ENCODE results near the gene ACTR10. TPM values are rescaled to one million over a fixed set of nuclear protein-coding genes. Genes with fewer than 3 reads are reported as not detected.

The ACTR10 gene
- total and polyA plus RNA-seq, 2 donors (not counting 1 experiment from before 2014, with no cell fraction given): 28.7 to 40.6 TPM

- peaks cover 15 to 17% of the 10 kb centered on the region in 2 donors for H3K4me1 ChIP-seq (ENCODE audit: control insufficient read depth in 2 of 2, insufficient read depth in 2 of 2, low read length in 2 of 2)
- no peak for TF ChIP-seq EZH2 (IDR thresholded peaks at IDR 0.05; ENCODE audit: borderline replicate concordance, insufficient read depth, low read depth, low read length, poor library complexity, severe bottlenecking)
- TF ChIP-seq, protein P1, sequence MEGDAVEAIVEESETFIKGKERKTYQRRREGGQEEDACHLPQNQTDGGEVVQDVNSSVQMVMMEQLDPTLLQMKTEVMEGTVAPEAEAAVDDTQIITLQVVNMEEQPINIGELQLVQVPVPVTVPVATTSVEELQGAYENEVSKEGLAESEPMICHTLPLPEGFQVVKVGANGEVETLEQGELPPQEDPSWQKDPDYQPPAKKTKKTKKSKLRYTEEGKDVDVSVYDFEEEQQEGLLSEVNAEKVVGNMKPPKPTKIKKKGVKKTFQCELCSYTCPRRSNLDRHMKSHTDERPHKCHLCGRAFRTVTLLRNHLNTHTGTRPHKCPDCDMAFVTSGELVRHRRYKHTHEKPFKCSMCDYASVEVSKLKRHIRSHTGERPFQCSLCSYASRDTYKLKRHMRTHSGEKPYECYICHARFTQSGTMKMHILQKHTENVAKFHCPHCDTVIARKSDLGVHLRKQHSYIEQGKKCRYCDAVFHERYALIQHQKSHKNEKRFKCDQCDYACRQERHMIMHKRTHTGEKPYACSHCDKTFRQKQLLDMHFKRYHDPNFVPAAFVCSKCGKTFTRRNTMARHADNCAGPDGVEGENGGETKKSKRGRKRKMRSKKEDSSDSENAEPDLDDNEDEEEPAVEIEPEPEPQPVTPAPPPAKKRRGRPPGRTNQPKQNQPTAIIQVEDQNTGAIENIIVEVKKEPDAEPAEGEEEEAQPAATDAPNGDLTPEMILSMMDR (IDR thresholded peaks at IDR 0.05): no peak
- Mint-ChIP-seq H3K4me3 (peak overlapping the region; percentile 95), H3K27me3 (no peaks in the 10 kb centered on the region), H3K9me3 (ENCODE audit: insufficient read depth) (no peaks in the 10 kb centered on the region), H3K27ac (peak overlapping the region; percentile 96), H3K4me1 (peaks cover 28% of the 10 kb centered on the region)
- ChIA-PET POLR2A (interaction anchor here (1.6 kb wide), 2 partner anchors 44 to 97 kb away, joined by 7 to 8 read pairs; partner anchors contain the start of genes ARID4A and PSMA3), CTCF (interaction anchor here (1.0 kb wide), 1 partner anchor 227 kb away, joined by 3 read pairs; the partner anchor contains the start of genes KIAA0586 and TIMM9)
- H2AFZ ChIP-seq (ENCODE audit: insufficient read depth, low read depth, low read length, poor library complexity, severe bottlenecking): peak overlapping the region; percentile 77
- ATAC-seq (ENCODE audit: low read depth) (no peak), DNase-seq (peak; percentile 31)
- peaks cover 0 to 2% (median 0%) of the 10 kb centered on the region in 3 donors for H3K9me3 ChIP-seq (ENCODE audit: control extremely low read depth in 1 of 3, control insufficient read depth in 2 of 3, insufficient read depth in 1 of 3, low read length in 2 of 3)
- peaks cover 22% of the 10 kb centered on the region for H3K79me2 ChIP-seq (ENCODE audit: control insufficient read depth, insufficient read depth, low read length)
- peaks cover 3% of the 10 kb centered on the region in 2 experiments for H3K36me3 ChIP-seq (replicated peaks in 1 of 2; ENCODE audit: control extremely low read depth in 1 of 2, control insufficient read depth in 1 of 2, extremely low read depth in 1 of 2, insufficient read depth in 2 of 2, low read length in 1 of 2)
- H3K27me3 ChIP-seq (replicated peaks in 1 of 4; ENCODE audit: control extremely low read depth in 1 of 4, control insufficient read depth in 3 of 4, insufficient read depth in 4 of 4, low read length in 3 of 4): no peaks in the 10 kb centered on the region
- H3K4me2 ChIP-seq (replicated peaks; ENCODE audit: low read depth, low read length, poor library complexity, severe bottlenecking): peak overlapping the region; percentile 77
- no CpG with 5 or more reads among the region's 2 CpGs for WGBS (ENCODE audit: insufficient coverage)
- H3K9ac ChIP-seq (ENCODE audit: low read length): peak overlapping the region; percentile 89
- intact Hi-C loops (cut with micrococcal nuclease): loop anchor here (1.0 to 10.0 kb wide), 3 partner anchors 43 to 1284 kb away; partner anchors contain the start of genes JKAMP, KIAA0586, L3HYPDH and PSMA3
- H4K20me1 ChIP-seq (ENCODE audit: control insufficient read depth, insufficient read depth, low read length, poor library complexity, severe bottlenecking): no peaks in the 10 kb centered on the region
- peak overlapping the region; percentile 70 to 96 for H3K27ac ChIP-seq (ENCODE audit: low read length in 2 of 2)
- peak overlapping the region; percentile 71 to 88 (median 79) for H3K4me3 ChIP-seq (ENCODE audit: control extremely low read depth in 1 of 5, extremely low read depth in 1 of 5, insufficient read depth in 1 of 5, low read depth in 2 of 5, low read length in 4 of 5)
These were observed 897 bp downstream of the ACTR10 start for GRCh38 chr14:58200846-58201245.

DNA sequence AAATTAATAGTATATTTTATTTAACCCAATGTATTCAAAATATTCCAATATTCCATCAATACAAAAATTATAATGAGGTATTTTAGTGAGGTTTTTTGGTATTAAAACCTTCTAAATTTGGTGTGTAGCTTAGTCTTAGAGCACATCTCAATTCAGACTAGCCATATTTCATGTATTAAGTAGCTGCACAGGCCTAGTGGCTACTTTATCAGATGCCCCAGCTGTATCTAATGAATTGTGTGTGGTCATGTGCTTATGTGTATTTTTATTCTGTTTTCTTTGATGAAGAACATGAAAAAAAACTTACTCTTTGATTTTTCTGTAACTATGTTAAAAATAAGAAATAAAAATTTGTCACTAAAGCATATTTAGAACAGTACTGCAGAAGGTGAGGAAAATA, 13.2 kb downstream of the ACTR10 start:
- no peak overlapping the region for H3K27ac Mint-ChIP-seq
- H3K27me3 Mint-ChIP-seq: no peaks in the 10 kb centered on the region
- DNase-seq (no peak), ATAC-seq (ENCODE audit: low read depth) (no peak)
- Histone ChIP-seq H4K20me1 (ENCODE audit: control insufficient read depth, insufficient read depth, low read length, poor library complexity, severe bottlenecking) (no peaks in the 10 kb centered on the region), H3K27ac (ENCODE audit: low read length in 2 of 2) (no peak overlapping the region), H3K4me2 (replicated peaks; ENCODE audit: low read depth, low read length, poor library complexity, severe bottlenecking) (no peak overlapping the region), H2AFZ (ENCODE audit: insufficient read depth, low read depth, low read length, poor library complexity, severe bottlenecking) (no peak overlapping the region), H3K9me3 (ENCODE audit: control extremely low read depth in 1 of 3, control insufficient read depth in 2 of 3, insufficient read depth in 1 of 3, low read length in 2 of 3) (no peaks in the 10 kb centered on the region), H3K36me3 (replicated peaks in 1 of 2; ENCODE audit: control extremely low read depth in 1 of 2, control insufficient read depth in 1 of 2, extremely low read depth in 1 of 2, insufficient read depth in 2 of 2, low read length in 1 of 2) (peaks cover 15 to 51% of the 10 kb centered on the region in 2 experiments), H3K4me3 (ENCODE audit: control extremely low read depth in 1 of 5, extremely low read depth in 1 of 5, insufficient read depth in 1 of 5, low read depth in 2 of 5, low read length in 4 of 5) (no peak overlapping the region), H3K4me1 (ENCODE audit: control insufficient read depth in 2 of 2, insufficient read depth in 2 of 2, low read length in 2 of 2) (no peaks in the 10 kb centered on the region), H3K27me3 (replicated peaks in 1 of 4; ENCODE audit: control extremely low read depth in 1 of 4, control insufficient read depth in 3 of 4, insufficient read depth in 4 of 4, low read length in 3 of 4) (no peaks in the 10 kb centered on the region), H3K9ac (ENCODE audit: low read length) (no peak overlapping the region), H3K79me2 (ENCODE audit: control insufficient read depth, insufficient read depth, low read length) (no peaks in the 10 kb centered on the region)
- peaks cover 2% of the 10 kb centered on the region for H3K9me3 Mint-ChIP-seq (ENCODE audit: insufficient read depth)
- POLR2A ChIA-PET: no interaction called here
- intact Hi-C loops (cut with micrococcal nuclease): no loop called here
- no peak overlapping the region for H3K4me3 Mint-ChIP-seq
- no peak for TF ChIP-seq EZH2 (IDR thresholded peaks at IDR 0.05; ENCODE audit: borderline replicate concordance, insufficient read depth, low read depth, low read length, poor library complexity, severe bottlenecking)
- TF ChIP-seq, protein P1 (IDR thresholded peaks at IDR 0.05): no peak
- H3K4me1 Mint-ChIP-seq: no peaks in the 10 kb centered on the region
- CTCF ChIA-PET: no interaction called here

Measured in B cell (primary cell).